ENCODE measurements around the gene POLR1H. TPM values are rescaled to one million over a fixed set of nuclear protein-coding genes. Genes with fewer than 3 reads are reported as not detected.

The POLR1H gene
- total RNA-seq, 4 donors from 2014 or later: 22.8 to 33.8 (median 27.5) TPM

- no peak overlapping the region for H3K27ac ChIP-seq
- H3K9me3 ChIP-seq: no peaks in the 10 kb centered on the region
Measured at GRCh38 chr6:30047220-30047619, 13.8 kb upstream of the POLR1H start.

DNA sequence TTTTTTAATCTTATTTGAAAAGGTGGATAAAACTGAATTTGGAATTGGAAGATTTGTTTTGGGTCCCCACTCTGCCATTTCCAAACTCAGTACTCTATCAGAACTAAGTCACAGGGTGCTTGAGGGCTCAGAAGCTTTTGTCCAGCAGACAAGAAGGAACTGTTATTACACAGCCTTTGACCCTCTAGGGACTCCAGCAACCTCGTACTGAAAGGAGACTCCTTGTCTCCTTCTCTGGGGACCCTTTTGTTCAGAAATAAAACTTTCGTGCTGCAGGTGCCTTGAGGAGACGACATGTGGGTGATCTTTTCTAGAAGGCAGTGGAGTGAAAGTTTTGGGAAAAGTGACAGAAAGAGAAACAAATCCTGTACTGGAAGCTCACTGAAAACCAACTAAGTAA lies 7.4 kb upstream of the POLR1H start:
- TF ChIP-seq, protein P1, sequence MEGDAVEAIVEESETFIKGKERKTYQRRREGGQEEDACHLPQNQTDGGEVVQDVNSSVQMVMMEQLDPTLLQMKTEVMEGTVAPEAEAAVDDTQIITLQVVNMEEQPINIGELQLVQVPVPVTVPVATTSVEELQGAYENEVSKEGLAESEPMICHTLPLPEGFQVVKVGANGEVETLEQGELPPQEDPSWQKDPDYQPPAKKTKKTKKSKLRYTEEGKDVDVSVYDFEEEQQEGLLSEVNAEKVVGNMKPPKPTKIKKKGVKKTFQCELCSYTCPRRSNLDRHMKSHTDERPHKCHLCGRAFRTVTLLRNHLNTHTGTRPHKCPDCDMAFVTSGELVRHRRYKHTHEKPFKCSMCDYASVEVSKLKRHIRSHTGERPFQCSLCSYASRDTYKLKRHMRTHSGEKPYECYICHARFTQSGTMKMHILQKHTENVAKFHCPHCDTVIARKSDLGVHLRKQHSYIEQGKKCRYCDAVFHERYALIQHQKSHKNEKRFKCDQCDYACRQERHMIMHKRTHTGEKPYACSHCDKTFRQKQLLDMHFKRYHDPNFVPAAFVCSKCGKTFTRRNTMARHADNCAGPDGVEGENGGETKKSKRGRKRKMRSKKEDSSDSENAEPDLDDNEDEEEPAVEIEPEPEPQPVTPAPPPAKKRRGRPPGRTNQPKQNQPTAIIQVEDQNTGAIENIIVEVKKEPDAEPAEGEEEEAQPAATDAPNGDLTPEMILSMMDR (IDR thresholded peaks at IDR 0.05): no peak
- no peak for TF ChIP-seq POLR2A (IDR thresholded peaks at IDR 0.05)
- no peak overlapping the region for H3K27ac ChIP-seq
- peaks cover 0 to 23% (median 0%) of the 10 kb centered on the region in 3 donors for H3K36me3 ChIP-seq
- H3K27me3 ChIP-seq: no peaks in the 10 kb centered on the region
- no peak overlapping the region for H3K4me3 ChIP-seq
- H3K9me3 ChIP-seq: peaks cover 0 to 3% (median 0%) of the 10 kb centered on the region in 4 donors
- no peaks in the 10 kb centered on the region for H3K4me1 ChIP-seq
- no peak for DNase-seq

More at GRCh38 chr6:30047220-30047619, 13.8 kb upstream of the POLR1H start:
- TF ChIP-seq, protein P1 (IDR thresholded peaks at IDR 0.05): no peak
- TF ChIP-seq POLR2A (IDR thresholded peaks at IDR 0.05): no peak
- DNase-seq: no peak
- Histone ChIP-seq H3K36me3 (no peaks in the 10 kb centered on the region), H3K4me1 (no peaks in the 10 kb centered on the region), H3K27me3 (no peaks in the 10 kb centered on the region), H3K4me3 (no peak overlapping the region)

DNA sequence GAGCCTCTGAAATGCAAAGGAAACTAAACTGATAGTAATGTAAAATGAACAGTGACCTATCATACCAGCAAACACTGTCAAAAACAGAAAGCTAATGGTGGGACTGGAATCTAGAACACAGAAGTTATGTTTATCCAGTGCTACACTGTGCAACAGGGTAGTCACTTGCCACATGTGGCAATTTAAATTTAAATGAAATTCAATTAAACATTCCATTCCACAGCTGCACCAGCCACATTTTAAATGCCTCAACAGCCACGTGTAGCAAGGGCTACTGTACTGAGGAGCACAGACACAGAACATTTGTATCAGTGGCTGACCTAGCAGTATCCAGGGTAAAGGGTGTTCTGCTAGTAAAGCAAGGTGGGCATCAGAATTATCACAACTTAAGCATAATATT lies 5.6 kb upstream of the POLR1H start:
- Histone ChIP-seq H3K9me3 (peaks cover 0 to 3% (median 0%) of the 10 kb centered on the region in 4 donors), H3K27me3 (no peaks in the 10 kb centered on the region), H3K4me1 (peaks cover 0 to 10% (median 3%) of the 10 kb centered on the region in 4 donors), H3K27ac (no peak overlapping the region), H3K4me3 (no peak overlapping the region), H3K36me3 (peaks cover 0 to 23% (median 0%) of the 10 kb centered on the region in 3 donors)
- TF ChIP-seq, protein P1 (IDR thresholded peaks at IDR 0.05): no peak
- no peak for TF ChIP-seq POLR2A (IDR thresholded peaks at IDR 0.05)
- DNase-seq: no peak

GRCh38 chr6:30060606-30061091 lies 416 bp upstream of the POLR1H start:
- peak overlapping the region; percentile 90 to 94 (median 90) for H3K27ac ChIP-seq
- H3K9me3 ChIP-seq: peaks cover 0 to 3% (median 0%) of the 10 kb centered on the region in 4 donors
- peak; percentile 38 to 58 (median 54) for DNase-seq
- H3K4me1 ChIP-seq: peaks cover 0 to 12% (median 4%) of the 10 kb centered on the region in 4 donors
- H3K27me3 ChIP-seq: no peaks in the 10 kb centered on the region
- peak overlapping the region; percentile 51 to 90 (median 74) for H3K4me3 ChIP-seq
- no peak for TF ChIP-seq POLR2A (IDR thresholded peaks at IDR 0.05)
- TF ChIP-seq, protein P1 (IDR thresholded peaks at IDR 0.05): no peak
- H3K36me3 ChIP-seq: peaks cover 0 to 22% (median 0%) of the 10 kb centered on the region in 3 donors

- peak overlapping the region; percentile 51 to 90 (median 74) for H3K4me3 ChIP-seq
- no peaks in the 10 kb centered on the region for H3K27me3 ChIP-seq
- peak overlapping the region; percentile 90 to 94 (median 90) for H3K27ac ChIP-seq
- DNase-seq: peak in 1 of 3 donors; percentile 45
- peaks cover 0 to 18% (median 0%) of the 10 kb centered on the region in 3 donors for H3K36me3 ChIP-seq
- peaks cover 0 to 19% (median 5%) of the 10 kb centered on the region in 4 donors for H3K4me1 ChIP-seq
- TF ChIP-seq, protein P1 (IDR thresholded peaks at IDR 0.05): no peak
- no peak for TF ChIP-seq POLR2A (IDR thresholded peaks at IDR 0.05)
- H3K9me3 ChIP-seq: no peaks in the 10 kb centered on the region
Measured at GRCh38 chr6:30061858-30062458, 893 bp downstream of the POLR1H start.

All from Peyer's patch (tissue), 4 donors.